ENCODE data around the gene LHFPL3.

DNA sequence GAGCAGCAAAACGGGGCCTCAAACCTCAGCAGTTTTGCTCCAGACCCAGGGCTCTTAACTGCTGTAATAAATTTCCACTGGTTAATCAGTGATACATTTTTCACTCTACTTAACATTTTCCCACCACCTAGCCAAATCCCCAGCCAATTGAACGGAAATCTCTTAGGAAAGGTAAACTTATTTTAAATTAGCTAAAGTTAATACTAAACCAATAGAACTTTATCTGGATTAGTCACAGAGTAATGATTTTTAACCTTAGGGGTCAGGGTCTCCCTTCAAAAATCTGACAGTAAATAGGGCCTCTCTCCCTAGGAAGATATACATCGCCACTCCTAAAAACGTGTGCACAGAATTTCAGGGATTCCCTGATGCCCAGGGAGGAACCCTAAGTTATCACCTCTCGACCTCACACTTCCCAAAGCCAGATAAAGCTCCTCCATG lies 598.2 kb downstream of the LHFPL3 start:
- no peak for TF ChIP-seq POLR2AphosphoS5 (IDR thresholded peaks at IDR 0.05; ENCODE audit: low read depth, low read length)
- no peak for TF ChIP-seq ZNF776 (CRISPR knock-in tag; IDR thresholded peaks at IDR 0.05)
- no peak for TF ChIP-seq CTCF (CRISPR knock-in tag; IDR thresholded peaks at IDR 0.05)
- TF ChIP-seq MED1 (CRISPR knock-in tag; IDR thresholded peaks at IDR 0.05): no peak
- no peak for TF ChIP-seq NFIC (IDR thresholded peaks at IDR 0.05; ENCODE audit: low read length)
- TF ChIP-seq SP4 (CRISPR knock-in tag; IDR thresholded peaks at IDR 0.05): no peak
- TF ChIP-seq ZNF839 (CRISPR knock-in tag; IDR thresholded peaks at IDR 0.05; ENCODE audit: borderline replicate concordance): no peak
- no peak for TF ChIP-seq CHD2 (IDR thresholded peaks at IDR 0.05; ENCODE audit: low read depth, low read length)
- no peak for TF ChIP-seq KAT8 (CRISPR knock-in tag; IDR thresholded peaks at IDR 0.05)
- no peak for TF ChIP-seq PATZ1 (CRISPR knock-in tag; IDR thresholded peaks at IDR 0.05)
- no peak for TF ChIP-seq ZNF143 (CRISPR knock-in tag; IDR thresholded peaks at IDR 0.05)
- TF ChIP-seq, protein P1, sequence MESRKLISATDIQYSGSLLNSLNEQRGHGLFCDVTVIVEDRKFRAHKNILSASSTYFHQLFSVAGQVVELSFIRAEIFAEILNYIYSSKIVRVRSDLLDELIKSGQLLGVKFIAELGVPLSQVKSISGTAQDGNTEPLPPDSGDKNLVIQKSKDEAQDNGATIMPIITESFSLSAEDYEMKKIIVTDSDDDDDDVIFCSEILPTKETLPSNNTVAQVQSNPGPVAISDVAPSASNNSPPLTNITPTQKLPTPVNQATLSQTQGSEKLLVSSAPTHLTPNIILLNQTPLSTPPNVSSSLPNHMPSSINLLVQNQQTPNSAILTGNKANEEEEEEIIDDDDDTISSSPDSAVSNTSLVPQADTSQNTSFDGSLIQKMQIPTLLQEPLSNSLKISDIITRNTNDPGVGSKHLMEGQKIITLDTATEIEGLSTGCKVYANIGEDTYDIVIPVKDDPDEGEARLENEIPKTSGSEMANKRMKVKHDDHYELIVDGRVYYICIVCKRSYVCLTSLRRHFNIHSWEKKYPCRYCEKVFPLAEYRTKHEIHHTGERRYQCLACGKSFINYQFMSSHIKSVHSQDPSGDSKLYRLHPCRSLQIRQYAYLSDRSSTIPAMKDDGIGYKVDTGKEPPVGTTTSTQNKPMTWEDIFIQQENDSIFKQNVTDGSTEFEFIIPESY (CRISPR knock-in tag; IDR thresholded peaks at IDR 0.05): no peak
- no peak for TF ChIP-seq AGO2 (optimal IDR thresholded peaks at IDR 0.05; ENCODE audit: low read depth, low read length)
- no peak for TF ChIP-seq MATR3 (CRISPR knock-in tag; IDR thresholded peaks at IDR 0.05)
